Fibroblast of the conjunctiva (primary cell): Measurements from ENCODE around the gene ANKRD52.

ENCODE experiments used
- DNase-seq: peaks from one replicate; pipeline ENCODE4 v3.0.0-alpha.2; 2010; ENCODE audit warnings: low read depth

ANKRD52 gene

GRCh38 chr12:56241424-56242303 lies 16.5 kb downstream of the ANKRD52 start:
- no peak for DNase-seq

GRCh38 chr12:56237552-56237951 lies 20.6 kb downstream of the ANKRD52 start:
- no peak for DNase-seq

DNA sequence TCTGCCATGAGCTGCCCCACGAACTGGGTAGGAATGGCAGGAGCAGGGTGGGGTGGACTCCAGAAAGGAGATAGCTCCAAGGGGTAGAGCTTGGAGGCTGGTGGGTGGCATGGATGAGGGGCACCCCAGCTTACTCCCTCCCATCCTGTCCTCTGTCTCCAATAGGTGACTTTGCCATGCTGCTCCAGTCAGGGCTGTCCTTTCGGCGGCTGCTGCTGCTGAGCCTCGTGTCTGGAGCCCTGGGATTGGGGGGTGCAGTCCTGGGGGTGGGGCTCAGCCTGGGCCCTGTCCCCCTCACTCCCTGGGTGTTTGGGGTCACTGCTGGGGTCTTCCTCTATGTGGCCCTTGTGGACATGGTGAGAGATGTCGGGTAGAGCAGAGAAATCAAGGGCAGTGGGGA lies 21.2 kb downstream of the ANKRD52 start:
- DNase-seq: no peak

DNA sequence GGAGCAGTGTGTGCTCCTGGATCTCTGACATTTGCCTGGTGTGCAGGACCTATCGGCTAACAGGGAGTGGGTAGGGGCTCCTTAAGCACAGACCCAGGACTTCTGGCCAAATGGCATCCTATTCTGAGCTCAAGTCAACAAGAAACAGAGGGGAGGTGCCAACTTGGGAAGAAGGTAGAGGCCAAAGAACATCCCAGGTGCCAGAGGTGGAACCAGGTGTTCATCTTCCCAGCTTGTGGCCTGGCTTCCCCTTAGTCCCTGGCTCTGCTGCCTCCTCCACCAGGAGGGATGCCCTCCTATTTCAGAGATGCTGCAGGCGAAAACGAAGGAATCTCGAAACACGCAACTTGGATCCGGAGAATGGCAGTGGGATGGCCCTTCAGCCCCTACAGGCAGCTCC lies 22.1 kb downstream of the ANKRD52 start:
- DNase-seq: no peak

- no peak for DNase-seq
These were observed 23.3 kb downstream of the ANKRD52 start for GRCh38 chr12:56234746-56235436.

GRCh38 chr12:56231184-56231582 lies 27.0 kb downstream of the ANKRD52 start:
- DNase-seq: no peak

DNA sequence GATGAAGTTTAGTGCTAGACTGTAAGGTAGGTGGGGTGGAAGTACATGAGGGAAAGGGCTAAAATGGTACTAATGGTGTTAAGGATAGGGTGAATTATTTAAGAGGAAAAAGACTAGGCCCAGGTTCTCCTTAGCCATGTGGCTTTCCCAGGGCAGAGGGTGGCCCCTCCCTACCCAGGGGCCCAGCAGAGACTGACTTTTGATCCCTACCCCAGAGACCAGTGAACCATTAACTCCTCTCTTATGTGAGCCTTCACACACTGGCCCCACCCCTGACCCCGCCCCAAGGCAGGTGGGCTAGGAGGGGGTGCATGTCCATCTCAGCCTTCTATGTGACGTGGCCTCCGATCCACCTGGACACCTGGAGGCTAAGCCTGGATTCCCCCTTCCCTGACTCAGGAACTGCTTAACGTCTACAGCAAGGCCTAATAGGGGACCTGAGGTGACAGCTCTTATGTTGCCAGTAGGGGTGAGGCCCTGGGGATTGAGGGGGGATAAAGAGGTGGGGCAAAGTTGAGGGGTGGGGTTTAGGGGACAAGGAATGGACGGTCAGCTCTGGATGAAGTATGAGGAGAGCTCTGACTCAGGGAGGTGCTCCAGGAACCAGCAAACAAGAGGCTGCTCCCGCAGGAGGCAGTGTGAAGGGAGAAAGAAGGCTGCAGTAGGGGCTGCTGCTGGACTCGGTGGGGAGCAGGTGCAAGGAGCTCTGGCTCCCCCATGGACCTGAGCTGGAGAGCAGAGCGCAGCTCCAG lies 27.6 kb downstream of the ANKRD52 start:
- DNase-seq: no peak

- DNase-seq: no peak
These were observed 28.2 kb downstream of the ANKRD52 start, which contains the start of gene SLC39A5 for GRCh38 chr12:56229916-56230431. TSS of gene SLC39A5 (plus strand) at chr12:56230051. CDS start at chr12:56231275, 1,224 bp downstream.

DNA sequence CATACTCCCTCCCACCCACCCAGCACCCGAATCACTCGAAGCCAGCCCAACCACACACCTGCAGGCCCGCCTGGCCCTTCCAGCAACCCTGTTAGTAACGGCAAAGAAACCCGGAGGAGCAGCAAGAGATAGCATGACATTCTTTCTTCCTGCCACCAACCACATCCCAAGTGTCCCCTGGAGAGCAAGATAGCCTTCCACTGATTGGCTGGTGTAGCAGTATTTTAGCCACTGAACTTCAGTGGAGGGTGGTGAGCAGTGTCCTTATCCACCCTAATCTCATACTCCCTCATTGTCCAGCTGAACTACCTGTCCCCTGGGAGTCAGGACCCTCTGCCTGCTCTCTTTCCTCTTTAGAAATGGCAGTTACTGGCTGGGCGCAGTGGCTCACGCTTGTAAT lies 29.1 kb downstream of the ANKRD52 start:
- DNase-seq: no peak

- DNase-seq: no peak
These were observed 33.2 kb downstream of the ANKRD52 start for GRCh38 chr12:56224954-56225353.

DNA sequence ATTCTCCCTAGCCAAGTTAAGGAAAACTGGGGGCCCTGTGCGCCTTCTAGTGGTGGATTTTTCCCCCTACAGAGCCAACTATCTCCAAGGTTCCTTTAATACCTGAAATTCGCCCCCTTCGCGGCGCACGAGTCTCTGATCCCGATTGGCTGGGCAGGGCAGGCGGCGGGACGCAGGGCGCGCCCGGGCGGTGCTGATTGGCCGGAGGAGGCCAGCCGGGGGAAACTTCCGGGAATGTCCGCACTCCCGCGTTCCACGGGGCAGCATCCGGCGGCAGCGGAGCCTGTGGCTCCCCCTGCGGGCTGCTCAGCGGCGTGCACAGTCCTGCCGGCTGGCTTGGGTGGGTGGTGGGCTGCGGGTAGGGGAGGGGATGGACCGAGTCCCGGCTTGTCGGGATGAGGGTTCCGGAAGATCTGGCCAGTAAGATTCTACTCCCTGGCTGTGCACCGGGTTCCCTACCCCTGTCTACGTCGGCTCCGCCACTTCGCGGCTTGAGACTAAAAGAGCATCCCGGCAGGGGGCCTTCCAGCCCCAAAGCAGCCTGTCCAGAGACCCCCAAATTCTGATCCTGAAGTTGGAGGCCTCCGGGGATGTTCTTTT lies 34.0 kb downstream of the ANKRD52 start, which contains the start of gene NABP2:
NABP2 (plus strand) TSS at position 241 of the 600 bp plus-strand sequence. CDS start 515 bp downstream, outside the sequence.
- DNase-seq: peak; percentile 95

GRCh38 chr12:56223571-56224101 lies 34.5 kb downstream of the ANKRD52 start:
- DNase-seq: no peak

DNA sequence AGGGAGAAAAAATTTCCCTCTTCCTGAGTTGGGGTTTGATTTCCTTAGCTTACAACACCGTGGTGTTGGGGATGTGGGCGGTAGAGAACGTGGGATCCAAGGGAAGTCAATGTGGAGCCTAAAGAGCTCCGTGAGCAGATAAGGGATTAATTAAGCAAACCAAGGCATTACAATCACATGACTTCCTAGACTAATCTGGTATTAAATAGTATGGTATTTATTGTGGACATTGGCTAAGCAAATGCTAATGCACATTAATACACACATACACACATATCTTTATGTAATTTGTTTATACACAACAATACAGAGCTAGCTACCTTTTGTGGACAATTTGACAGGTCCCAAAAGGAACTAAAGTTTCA lies 35.7 kb downstream of the ANKRD52 start:
- DNase-seq: no peak

DNA sequence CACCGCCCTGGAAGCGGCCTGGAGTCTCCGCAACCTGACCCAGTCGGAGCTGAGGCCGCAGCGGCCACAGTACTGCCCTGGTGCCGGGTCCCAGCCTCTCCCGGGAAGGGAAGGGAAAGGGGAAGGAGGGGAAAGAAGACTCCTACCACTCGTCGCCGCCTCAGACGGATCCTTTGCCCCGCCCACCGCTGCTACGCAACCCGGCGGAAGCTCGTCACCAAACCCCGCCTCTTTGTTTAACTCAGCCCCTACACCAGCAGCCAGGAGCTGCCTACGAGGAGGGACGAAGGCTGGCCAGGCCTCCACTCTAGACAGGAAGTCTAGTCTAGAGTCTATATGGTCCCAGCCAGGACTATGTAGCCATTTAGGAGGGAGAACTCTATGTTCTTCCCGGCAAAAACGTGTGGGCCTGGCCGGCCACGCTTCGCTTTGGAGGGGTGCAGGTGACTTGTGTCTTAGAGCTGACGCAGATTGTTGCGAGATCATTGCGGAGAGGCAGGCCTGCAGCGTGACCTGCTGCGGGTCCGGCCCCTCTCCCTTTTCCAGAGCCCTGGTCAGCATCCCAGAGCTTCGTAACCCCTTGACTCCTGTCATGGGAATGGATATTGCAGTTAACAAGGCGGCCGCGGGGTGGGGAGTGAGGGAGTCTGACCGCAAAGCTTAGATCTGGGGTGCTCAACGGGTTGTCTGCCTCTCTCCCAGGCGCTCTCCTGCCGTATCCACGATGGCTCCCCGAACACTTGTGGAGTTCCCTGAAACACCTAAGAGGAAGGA lies 36.2 kb downstream of the ANKRD52 start, which contains the start of gene RNF41:
RNF41 (minus strand) TSS at position 166 of the 774 bp plus-strand sequence. CDS start 7,875 bp downstream, outside the sequence.
- DNase-seq: peak; percentile 97

- DNase-seq: peak; percentile 68
These were observed 36.9 kb downstream of the ANKRD52 start for GRCh38 chr12:56221232-56221756.

GRCh38 chr12:56220611-56221231 lies 37.5 kb downstream of the ANKRD52 start:
- no peak for DNase-seq

DNA sequence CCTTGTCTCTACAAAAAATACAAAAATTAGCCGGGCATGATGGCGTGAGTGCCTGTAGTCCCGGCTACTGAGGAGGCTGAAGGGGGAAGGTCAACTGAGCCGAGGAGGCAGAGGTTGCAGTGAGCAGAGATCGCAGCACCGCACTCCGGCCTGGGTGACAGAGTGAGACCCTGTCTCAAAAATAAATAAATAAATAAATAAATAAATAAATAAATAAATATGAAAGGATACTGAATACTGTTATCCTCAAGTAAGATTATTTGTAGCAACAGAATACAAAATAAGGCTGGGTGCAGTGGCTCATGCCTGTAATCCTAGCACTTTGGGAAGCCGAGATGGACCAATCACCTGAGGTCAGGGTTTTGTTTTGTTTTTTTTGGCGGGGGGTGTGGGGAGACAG lies 38.3 kb downstream of the ANKRD52 start:
- DNase-seq: no peak

DNA sequence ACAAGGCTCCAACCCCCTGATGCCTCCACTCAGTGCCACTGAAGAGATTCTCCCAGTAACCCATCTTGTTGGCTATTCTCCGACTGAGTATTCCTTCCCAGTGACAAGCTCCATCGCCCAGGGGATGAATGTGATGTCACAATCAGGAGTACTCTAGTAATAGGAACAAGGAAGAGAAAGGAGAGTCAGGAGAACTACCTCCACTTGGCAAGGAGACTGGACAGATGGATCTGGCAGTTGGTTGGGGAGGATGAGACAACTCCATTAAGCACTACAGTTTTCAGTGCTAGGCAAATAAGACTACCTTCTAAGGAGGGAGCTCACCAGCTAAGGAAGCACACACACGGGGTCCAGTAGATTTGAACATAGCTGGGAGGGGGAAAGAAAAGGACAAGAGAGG lies 41.7 kb downstream of the ANKRD52 start:
- no peak for DNase-seq

DNA sequence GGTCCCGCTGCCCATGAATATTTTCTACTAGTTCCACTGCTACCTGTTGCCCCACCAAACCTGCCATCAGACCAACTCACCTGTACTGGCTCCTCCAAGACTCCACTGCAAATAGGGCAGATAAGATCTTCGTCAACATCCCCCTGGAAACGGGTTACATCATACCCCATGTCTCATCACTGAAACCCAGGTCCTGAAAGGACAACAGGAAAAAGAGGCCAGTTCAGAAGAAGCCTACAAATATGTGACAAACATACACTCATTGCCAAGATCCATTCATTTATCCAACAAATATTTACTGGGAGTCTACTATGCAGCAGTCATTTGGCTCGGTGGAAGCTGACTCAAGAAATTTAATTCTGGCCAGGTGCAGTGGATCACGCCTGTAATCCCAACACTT lies 44.3 kb downstream of the ANKRD52 start:
- no peak for DNase-seq

DNA sequence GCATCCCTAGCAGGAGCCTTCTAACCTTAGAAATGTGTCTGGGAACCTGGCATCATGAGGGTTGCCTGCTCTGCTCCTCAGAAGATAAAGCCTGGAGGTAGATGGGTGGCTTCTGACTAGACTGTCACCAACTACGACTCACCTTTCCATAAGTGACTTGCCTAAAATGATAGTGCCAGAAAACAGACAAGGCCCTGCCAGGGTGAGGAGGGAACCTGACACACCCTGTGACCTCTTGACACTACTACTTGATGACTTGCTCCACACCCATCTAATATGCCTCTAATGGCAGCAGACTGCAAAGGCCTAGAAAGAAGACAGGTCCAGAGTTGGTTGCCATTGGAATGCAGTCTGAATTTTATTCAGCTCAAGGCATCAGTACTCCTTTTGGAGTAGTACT lies 45.8 kb downstream of the ANKRD52 start:
- DNase-seq: no peak
